ENCODE data around the gene MYO1E.

DNA sequence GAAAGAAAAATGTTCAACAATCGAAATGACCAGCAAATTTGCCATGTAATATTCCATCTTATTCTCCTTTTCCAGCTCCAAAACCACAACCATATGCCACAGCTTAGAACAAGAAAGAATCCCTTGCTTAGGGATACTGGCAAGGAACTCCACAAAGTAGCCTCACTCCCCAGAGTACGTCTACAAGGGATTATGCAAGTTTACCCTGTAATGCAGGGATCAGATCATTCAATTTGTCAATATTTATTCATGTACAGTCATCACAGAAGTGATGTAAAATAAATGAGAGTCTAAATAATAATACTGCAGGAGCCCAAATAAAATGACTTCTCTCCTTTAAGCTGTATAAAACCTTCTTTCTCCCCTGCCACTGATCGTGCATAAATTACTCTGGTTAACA lies 23.5 kb upstream of the MYO1E start:
- TF ChIP-seq, protein P1, sequence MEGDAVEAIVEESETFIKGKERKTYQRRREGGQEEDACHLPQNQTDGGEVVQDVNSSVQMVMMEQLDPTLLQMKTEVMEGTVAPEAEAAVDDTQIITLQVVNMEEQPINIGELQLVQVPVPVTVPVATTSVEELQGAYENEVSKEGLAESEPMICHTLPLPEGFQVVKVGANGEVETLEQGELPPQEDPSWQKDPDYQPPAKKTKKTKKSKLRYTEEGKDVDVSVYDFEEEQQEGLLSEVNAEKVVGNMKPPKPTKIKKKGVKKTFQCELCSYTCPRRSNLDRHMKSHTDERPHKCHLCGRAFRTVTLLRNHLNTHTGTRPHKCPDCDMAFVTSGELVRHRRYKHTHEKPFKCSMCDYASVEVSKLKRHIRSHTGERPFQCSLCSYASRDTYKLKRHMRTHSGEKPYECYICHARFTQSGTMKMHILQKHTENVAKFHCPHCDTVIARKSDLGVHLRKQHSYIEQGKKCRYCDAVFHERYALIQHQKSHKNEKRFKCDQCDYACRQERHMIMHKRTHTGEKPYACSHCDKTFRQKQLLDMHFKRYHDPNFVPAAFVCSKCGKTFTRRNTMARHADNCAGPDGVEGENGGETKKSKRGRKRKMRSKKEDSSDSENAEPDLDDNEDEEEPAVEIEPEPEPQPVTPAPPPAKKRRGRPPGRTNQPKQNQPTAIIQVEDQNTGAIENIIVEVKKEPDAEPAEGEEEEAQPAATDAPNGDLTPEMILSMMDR (IDR thresholded peaks at IDR 0.05; ENCODE audit: insufficient read depth, low read length, poor library complexity, severe bottlenecking) = no peak
- TF ChIP-seq EZH2phosphoT487 (conservative IDR thresholded peaks at IDR 0.05; ENCODE audit: low read length) = no peak
